Epithelial cell of proximal tubule (primary cell): Measurements from ENCODE around the gene ATRIP. TPM values are rescaled to one million over a fixed set of nuclear protein-coding genes. Genes with fewer than 3 reads are reported as not detected.
A peak's percentile ranks its signal among the peaks of the same experiment; 100 is the strongest.

Experiments used
- DNase-seq: peaks from one replicate; pipeline ENCODE4 v3.0.0-alpha.2; 2011; ENCODE audit warnings: low read depth
- H3K4me3 ChIP-seq: 2 replicates; pipeline ENCODE4 v1.5.1; 2011; ENCODE audit warnings: low read depth, mild to moderate bottlenecking, low read length
- CTCF ChIP-seq: conservative IDR thresholded peaks from 2 replicates; pipeline ENCODE4 v1.5.1; 2012; ENCODE audit warnings: low read depth, mild to moderate bottlenecking, low read length
- total RNA-seq: library from RNA; depleted of rRNA; stranded (reverse); fragments of >200 nt; gene quantifications from 2 replicates; pipeline ENCODE4 v1.2.3, GENCODE V29; 2015

ATRIP gene
- total RNA-seq, 1 donor from 2014 or later = 5.9 TPM

GRCh38 chr3:48420561-48420960 lies 26.0 kb upstream of the ATRIP start:
- no peak for TF ChIP-seq CTCF
- H3K4me3 ChIP-seq = no peak overlapping the region
- no peak for DNase-seq

GRCh38 chr3:48422272-48422671 lies 24.3 kb upstream of the ATRIP start:
- H3K4me3 ChIP-seq = no peak overlapping the region
- no peak for DNase-seq
- TF ChIP-seq CTCF = peak; percentile 20

GRCh38 chr3:48422681-48423080 lies 23.9 kb upstream of the ATRIP start:
- no peak for TF ChIP-seq CTCF
- no peak for DNase-seq
- no peak overlapping the region for H3K4me3 ChIP-seq

- no peak for DNase-seq
- no peak for TF ChIP-seq CTCF
- no peak overlapping the region for H3K4me3 ChIP-seq
Observed at GRCh38 chr3:48423241-48423882, 23.2 kb upstream of the ATRIP start.

- H3K4me3 ChIP-seq = no peak overlapping the region
- no peak for TF ChIP-seq CTCF
- no peak for DNase-seq
Observed at GRCh38 chr3:48423883-48424695, 22.4 kb upstream of the ATRIP start.

GRCh38 chr3:48425281-48425812 lies 21.2 kb upstream of the ATRIP start:
- no peak for DNase-seq
- no peak for TF ChIP-seq CTCF
- H3K4me3 ChIP-seq = no peak overlapping the region
